ENCODE data around the gene TRERF1.
"Not testable (repeated sequence)": the region's sequence is repeated elsewhere in the genome, so short reads cannot be mapped to it uniquely, and the experiment has no call there.

The TRERF1 gene

DNA sequence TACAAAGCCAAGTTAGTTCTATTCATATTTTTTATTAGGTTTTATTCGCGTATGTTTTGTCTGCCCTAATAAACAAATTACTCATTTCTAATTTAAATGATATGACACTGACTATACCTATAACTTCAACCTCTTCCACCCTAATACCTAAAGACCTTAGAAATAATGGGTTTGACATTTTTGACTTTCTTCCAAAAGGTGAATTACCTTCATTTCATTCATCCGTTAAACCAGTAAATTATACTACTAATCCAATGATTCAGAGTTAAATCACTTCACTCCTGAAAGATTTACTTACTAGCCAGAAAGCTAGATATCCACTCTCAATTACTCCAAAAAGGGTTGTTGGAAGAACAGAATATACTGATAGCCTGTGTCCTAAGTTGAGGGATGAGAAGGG lies 239.3 kb downstream of the TRERF1 start:
- TF ChIP-seq, protein P1, sequence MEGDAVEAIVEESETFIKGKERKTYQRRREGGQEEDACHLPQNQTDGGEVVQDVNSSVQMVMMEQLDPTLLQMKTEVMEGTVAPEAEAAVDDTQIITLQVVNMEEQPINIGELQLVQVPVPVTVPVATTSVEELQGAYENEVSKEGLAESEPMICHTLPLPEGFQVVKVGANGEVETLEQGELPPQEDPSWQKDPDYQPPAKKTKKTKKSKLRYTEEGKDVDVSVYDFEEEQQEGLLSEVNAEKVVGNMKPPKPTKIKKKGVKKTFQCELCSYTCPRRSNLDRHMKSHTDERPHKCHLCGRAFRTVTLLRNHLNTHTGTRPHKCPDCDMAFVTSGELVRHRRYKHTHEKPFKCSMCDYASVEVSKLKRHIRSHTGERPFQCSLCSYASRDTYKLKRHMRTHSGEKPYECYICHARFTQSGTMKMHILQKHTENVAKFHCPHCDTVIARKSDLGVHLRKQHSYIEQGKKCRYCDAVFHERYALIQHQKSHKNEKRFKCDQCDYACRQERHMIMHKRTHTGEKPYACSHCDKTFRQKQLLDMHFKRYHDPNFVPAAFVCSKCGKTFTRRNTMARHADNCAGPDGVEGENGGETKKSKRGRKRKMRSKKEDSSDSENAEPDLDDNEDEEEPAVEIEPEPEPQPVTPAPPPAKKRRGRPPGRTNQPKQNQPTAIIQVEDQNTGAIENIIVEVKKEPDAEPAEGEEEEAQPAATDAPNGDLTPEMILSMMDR (conservative IDR thresholded peaks at IDR 0.05): no peak
- H3K27ac ChIP-seq: no peak overlapping the region

- TF ChIP-seq, protein P1 (conservative IDR thresholded peaks at IDR 0.05): no peak
- no peak overlapping the region for H3K27ac ChIP-seq
Measured at GRCh38 chr6:42211726-42212125, 240.0 kb downstream of the TRERF1 start.

DNA sequence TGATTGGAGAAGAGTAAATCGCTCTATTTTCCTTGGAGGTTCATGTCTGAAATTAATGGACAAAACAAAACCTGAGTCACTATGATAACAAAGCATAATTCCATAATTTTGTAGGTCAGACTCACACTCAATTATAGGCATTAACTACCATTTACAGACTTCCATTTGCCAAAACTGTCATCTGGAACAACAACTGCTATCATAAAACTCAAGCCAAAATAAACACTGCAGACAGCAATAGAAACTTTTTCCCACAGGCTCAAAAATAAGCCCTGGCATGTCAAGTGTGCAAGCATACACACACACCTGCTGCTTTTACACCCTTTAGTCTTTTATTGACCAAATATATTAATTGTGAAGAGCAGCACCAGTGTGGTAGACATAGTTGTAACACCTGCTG lies 241.2 kb downstream of the TRERF1 start:
- TF ChIP-seq, protein P1 (conservative IDR thresholded peaks at IDR 0.05): no peak
- peak overlapping the region; percentile 44 for H3K27ac ChIP-seq

DNA sequence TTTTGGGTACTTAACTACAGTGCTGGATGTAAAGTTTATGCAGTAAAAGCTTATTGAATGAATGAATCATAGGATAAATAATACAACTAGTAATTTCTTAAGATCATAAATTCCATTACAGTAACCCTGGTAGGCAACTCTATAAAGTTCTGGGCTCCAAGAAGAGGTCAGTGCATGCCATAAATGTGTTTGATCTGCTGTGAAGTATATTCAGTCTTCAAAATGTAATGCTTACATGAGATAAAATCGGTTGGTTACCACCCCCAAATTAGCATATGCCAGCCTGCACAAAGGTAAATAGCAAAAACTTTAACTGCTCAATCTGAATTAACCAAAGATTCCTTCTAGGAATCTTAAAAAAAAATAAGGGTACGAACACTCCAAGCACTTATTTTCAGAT lies 244.2 kb downstream of the TRERF1 start:
- H3K27ac ChIP-seq: not testable (repeated sequence)

- TF ChIP-seq, protein P1 (conservative IDR thresholded peaks at IDR 0.05): no peak
- H3K27ac ChIP-seq: no peak overlapping the region
Measured at GRCh38 chr6:42204768-42205282, 246.9 kb downstream of the TRERF1 start.

GRCh38 chr6:42203183-42203582 lies 248.5 kb downstream of the TRERF1 start:
- no peak overlapping the region for H3K27ac ChIP-seq
- TF ChIP-seq, protein P1 (conservative IDR thresholded peaks at IDR 0.05): no peak

DNA sequence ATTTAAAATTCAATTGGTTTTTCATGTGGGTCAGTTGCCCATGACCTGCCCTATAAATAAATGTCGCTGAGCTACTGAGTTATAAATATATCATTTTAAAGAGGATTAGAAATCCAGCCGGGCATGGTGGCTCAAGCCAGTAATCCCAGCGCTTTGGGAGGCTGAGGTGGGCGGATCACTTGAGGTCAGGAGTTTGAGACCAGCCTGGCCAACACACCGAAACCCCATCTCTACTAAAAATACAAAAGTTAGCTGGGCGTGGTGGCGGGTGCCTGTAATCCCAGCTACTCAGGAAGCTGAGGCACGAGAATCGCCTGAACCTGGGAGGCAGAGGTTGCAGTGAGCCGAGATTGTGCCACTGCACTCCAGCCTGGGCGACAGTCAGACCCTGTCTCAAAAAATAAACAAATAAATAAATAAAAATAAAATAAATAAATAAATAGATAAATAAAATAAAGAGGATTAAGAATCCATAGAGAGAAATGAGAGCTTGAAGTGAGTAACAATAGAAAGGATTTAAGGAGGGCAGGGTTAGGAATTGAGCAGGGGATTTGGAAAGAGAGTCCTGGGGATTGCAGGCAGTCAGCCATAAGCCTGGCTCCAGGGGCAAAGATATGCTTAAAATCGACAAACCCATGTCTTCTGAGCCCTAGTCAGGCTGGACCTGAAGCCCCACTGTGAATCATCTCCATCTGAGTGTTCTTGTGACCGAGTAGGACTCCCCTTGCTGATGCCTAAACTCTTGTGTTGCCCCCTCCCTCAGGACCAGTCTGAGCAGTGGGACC lies 249.4 kb downstream of the TRERF1 start:
- not testable (repeated sequence) for H3K27ac ChIP-seq

DNA sequence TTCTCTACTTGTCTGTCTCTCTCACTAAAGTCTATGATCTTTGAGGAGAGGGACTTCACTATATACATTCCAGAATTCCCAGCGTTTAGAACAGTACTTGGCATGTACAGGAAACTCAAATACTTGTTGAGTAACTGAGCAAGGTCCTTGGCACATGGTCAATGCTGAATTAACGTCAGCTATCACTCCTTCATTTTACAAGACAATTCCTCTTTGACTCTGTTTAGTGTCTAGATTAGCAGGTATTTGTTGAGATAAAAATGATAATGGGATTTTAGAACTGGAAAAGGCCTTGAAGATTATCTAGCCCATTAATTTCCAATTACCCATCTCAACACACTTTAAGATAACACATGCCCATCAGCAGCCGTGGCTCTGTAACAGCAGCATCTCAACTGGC lies 250.3 kb downstream of the TRERF1 start:
- no peak overlapping the region for H3K27ac ChIP-seq
- TF ChIP-seq, protein P1 (conservative IDR thresholded peaks at IDR 0.05): no peak
